DND-41 (cell line): Measurements from ENCODE around the gene VEGFD.

Experiments used
- ATAC-seq: fragments of 200-7000 bp; cut with Tn5 transposase; 3 replicates; pipeline ENCODE4 v1.9.1; 2021; ENCODE audit warnings: low read depth; ENCODE audit not compliant: insufficient read depth
- DNase-seq: peaks from one replicate; pipeline ENCODE4 v3.0.0-alpha.2; 2020
- H2AFZ ChIP-seq: 2 replicates; pipeline ENCODE4 v1.6.0; 2012; ENCODE audit warnings: low read depth, low read length
- H3K27ac ChIP-seq: 2 replicates; pipeline ENCODE4 v1.5.1; 2012; ENCODE audit warnings: low read length, inconsistent platforms
- H3K27me3 ChIP-seq: fragments of 200-600 bp; sonication (generic); 2 replicates; pipeline ENCODE4 v1.6.0; 2012; ENCODE audit warnings: low read length, mild to moderate bottlenecking, inconsistent platforms; ENCODE audit not compliant: insufficient read depth, poor library complexity
- H3K36me3 ChIP-seq: 2 replicates; pipeline ENCODE4 v1.5.1; 2012; ENCODE audit warnings: low read length, inconsistent platforms; ENCODE audit not compliant: insufficient read depth
- H3K4me1 ChIP-seq: 2 replicates; pipeline ENCODE4 v1.5.1; 2012; ENCODE audit warnings: mild to moderate bottlenecking, low read length; ENCODE audit not compliant: insufficient read depth
- H3K4me2 ChIP-seq: 2 replicates; pipeline ENCODE4 v1.6.0; 2012; ENCODE audit warnings: mild to moderate bottlenecking, moderate library complexity, low read length, inconsistent platforms; ENCODE audit not compliant: insufficient read depth
- H3K4me3 ChIP-seq, 2 experiments: fragments of 200-600 bp in 1 of 2; shearing (Covaris generic) in 1 of 2; 2 replicates each; pipeline ENCODE4 v1.5.1; 2012 to 2016; ENCODE audit warnings: inconsistent platforms in 2 of 2, low read length in 2 of 2, mild to moderate bottlenecking in 2 of 2, low read depth in 1 of 2, moderate library complexity in 1 of 2
- H3K79me2 ChIP-seq: 2 replicates; pipeline ENCODE4 v1.6.0; 2012; ENCODE audit warnings: low read length, inconsistent platforms; ENCODE audit not compliant: insufficient read depth
- H3K9ac ChIP-seq: 2 replicates; pipeline ENCODE4 v1.6.0; 2012; ENCODE audit warnings: low read depth, mild to moderate bottlenecking, inconsistent platforms, low read length, moderate library complexity
- H3K9me3 ChIP-seq: 2 replicates; pipeline ENCODE4 v1.5.1; 2012; ENCODE audit warnings: low read length, moderate library complexity, mild to moderate bottlenecking, inconsistent platforms; ENCODE audit not compliant: insufficient read depth, severe bottlenecking
- H4K20me1 ChIP-seq: 2 replicates; pipeline ENCODE4 v1.6.0; 2012; ENCODE audit warnings: low read length; ENCODE audit not compliant: insufficient read depth
- CTCF ChIP-seq: IDR thresholded peaks from 2 replicates; pipeline ENCODE4 v1.5.1; 2012; ENCODE audit warnings: borderline replicate concordance, low read length, moderate library complexity, mild to moderate bottlenecking; ENCODE audit not compliant: poor library complexity, severe bottlenecking; ENCODE audit errors: extremely low read depth
- EZH2 ChIP-seq: IDR thresholded peaks from 3 replicates; pipeline ENCODE4 v1.6.1; 2012; ENCODE audit warnings: borderline replicate concordance, low read depth, mild to moderate bottlenecking, moderate library complexity, low read length, inconsistent platforms; ENCODE audit not compliant: severe bottlenecking

The VEGFD gene

GRCh38 chrX:15356444-15356843, 27.8 kb downstream of the VEGFD start:
- Histone ChIP-seq H3K27ac (no peak overlapping the region), H3K4me1 (no peaks in the 10 kb centered on the region), H3K4me2 (no peak overlapping the region), H3K9me3 (no peaks in the 10 kb centered on the region), H3K27me3 (no peaks in the 10 kb centered on the region), H3K79me2 (no peaks in the 10 kb centered on the region), H3K36me3 (no peaks in the 10 kb centered on the region), H2AFZ (no peak overlapping the region), H3K9ac (no peak overlapping the region), H4K20me1 (no peaks in the 10 kb centered on the region), H3K4me3 (no peak overlapping the region)
- ATAC-seq (no peak), DNase-seq (no peak)
- no peak for TF ChIP-seq EZH2
- TF ChIP-seq CTCF, result no peak

- no peak for ATAC-seq
- no peaks in the 10 kb centered on the region for H3K27me3 ChIP-seq
- H3K36me3 ChIP-seq, result no peaks in the 10 kb centered on the region
- no peak overlapping the region for H3K27ac ChIP-seq
- H4K20me1 ChIP-seq, result no peaks in the 10 kb centered on the region
- DNase-seq, result no peak
- no peaks in the 10 kb centered on the region for H3K9me3 ChIP-seq
- H3K4me3 ChIP-seq, result no peak overlapping the region
- no peak overlapping the region for H3K9ac ChIP-seq
- TF ChIP-seq EZH2, result no peak
- TF ChIP-seq CTCF, result no peak
- H3K79me2 ChIP-seq, result no peaks in the 10 kb centered on the region
- no peaks in the 10 kb centered on the region for H3K4me1 ChIP-seq
- no peak overlapping the region for H3K4me2 ChIP-seq
- no peak overlapping the region for H2AFZ ChIP-seq
These were observed 33.8 kb downstream of the VEGFD start for GRCh38 chrX:15350329-15350996.

GRCh38 chrX:15349046-15349445, 35.2 kb downstream of the VEGFD start:
- Histone ChIP-seq H3K27me3 (no peaks in the 10 kb centered on the region), H3K4me3 (no peak overlapping the region), H3K9me3 (no peaks in the 10 kb centered on the region), H3K79me2 (no peaks in the 10 kb centered on the region), H3K4me1 (no peaks in the 10 kb centered on the region), H2AFZ (no peak overlapping the region), H4K20me1 (no peaks in the 10 kb centered on the region), H3K4me2 (no peak overlapping the region), H3K9ac (no peak overlapping the region), H3K36me3 (no peaks in the 10 kb centered on the region), H3K27ac (no peak overlapping the region)
- DNase-seq (peak; percentile 6), ATAC-seq (peak; percentile 60)
- TF ChIP-seq CTCF, result peak; percentile 58
- no peak for TF ChIP-seq EZH2

- Histone ChIP-seq H2AFZ (no peak overlapping the region), H3K36me3 (no peaks in the 10 kb centered on the region), H3K79me2 (no peaks in the 10 kb centered on the region), H3K4me3 (no peak overlapping the region), H3K4me1 (no peaks in the 10 kb centered on the region), H4K20me1 (no peaks in the 10 kb centered on the region), H3K9ac (no peak overlapping the region), H3K27me3 (no peaks in the 10 kb centered on the region), H3K4me2 (no peak overlapping the region), H3K27ac (no peak overlapping the region), H3K9me3 (no peaks in the 10 kb centered on the region)
- no peak for ATAC-seq
- TF ChIP-seq EZH2 (no peak), CTCF (no peak)
- no peak for DNase-seq
These were observed 38.2 kb downstream of the VEGFD start for GRCh38 chrX:15345976-15346375.
